ENCODE data around the gene EPHA6.

The EPHA6 gene

DNA sequence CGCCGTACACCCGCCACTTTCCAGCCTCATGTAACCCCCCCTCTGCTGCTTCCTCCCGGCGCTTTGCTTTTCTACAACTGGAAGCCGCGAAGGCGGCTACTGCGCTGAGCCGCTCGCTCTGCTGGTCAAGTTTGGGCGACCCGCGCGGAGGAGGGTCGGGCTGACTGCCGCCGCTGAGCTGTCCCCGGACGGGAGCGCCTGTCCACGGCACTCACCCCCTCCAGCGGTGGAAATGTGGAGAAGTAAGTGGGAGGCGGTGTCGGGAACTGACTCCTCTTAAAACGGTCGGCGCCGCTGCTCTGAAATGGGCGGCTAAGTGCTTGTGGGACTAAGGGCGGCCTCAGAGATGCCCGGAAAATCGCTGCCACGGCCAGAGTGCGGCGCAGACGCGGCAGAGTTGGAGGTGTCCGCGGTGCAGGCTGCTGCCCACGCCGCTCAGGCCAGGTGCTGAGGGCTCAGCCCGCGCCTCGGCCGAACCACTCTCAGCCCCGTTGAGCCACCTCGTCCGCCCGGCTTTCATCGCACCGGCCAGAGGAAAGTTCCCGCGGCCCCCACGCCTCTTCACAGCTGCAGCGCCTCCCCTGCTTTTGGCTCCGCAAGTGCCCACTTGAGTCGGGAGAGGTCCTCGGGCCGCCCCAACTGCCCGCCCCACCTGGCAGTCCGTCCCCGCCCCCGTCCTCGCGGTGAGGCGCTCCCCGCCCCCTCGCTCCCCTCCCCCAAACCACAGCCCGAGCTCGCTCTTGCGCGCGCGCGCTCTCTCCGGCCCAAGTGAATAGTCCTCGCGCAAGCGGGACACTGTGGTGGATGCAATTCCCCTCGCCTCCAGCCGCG, at the start of gene EPHA6:
Gene EPHA6, plus strand, starts transcription at position 775 of the 831 bp plus-strand sequence.
- peak; percentile 44 for DNase-seq (ENCODE audit: low read depth)
- H3K4me3 ChIP-seq (replicated peaks; ENCODE audit: low read depth, low read length), result peak within 1 kb of the TSS; percentile 50
- TF ChIP-seq, protein P1, sequence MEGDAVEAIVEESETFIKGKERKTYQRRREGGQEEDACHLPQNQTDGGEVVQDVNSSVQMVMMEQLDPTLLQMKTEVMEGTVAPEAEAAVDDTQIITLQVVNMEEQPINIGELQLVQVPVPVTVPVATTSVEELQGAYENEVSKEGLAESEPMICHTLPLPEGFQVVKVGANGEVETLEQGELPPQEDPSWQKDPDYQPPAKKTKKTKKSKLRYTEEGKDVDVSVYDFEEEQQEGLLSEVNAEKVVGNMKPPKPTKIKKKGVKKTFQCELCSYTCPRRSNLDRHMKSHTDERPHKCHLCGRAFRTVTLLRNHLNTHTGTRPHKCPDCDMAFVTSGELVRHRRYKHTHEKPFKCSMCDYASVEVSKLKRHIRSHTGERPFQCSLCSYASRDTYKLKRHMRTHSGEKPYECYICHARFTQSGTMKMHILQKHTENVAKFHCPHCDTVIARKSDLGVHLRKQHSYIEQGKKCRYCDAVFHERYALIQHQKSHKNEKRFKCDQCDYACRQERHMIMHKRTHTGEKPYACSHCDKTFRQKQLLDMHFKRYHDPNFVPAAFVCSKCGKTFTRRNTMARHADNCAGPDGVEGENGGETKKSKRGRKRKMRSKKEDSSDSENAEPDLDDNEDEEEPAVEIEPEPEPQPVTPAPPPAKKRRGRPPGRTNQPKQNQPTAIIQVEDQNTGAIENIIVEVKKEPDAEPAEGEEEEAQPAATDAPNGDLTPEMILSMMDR (IDR thresholded peaks at IDR 0.05; ENCODE audit: low read length, missing control alignments), result peak; percentile 21

DNA sequence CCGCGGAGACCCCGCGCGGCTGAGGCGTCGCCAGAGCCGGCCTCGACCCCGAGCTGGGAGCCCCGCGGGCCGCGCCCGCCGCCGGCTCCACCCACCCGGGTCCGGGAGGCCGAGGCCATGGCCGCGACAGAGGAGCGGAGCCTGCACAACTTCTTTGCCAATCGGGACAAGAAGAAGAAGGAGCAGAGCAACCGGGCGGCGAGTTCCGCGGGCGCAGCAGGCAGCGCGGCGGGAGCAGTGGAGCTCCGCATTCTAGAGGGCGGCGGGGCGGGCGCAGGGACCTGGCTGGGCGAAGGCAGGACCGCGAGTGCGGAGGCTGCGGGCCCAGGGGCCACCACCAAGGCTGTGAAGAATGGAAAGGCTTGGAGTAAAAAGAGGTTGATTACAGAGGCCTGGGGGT, 37.6 kb upstream of the EPHA6 start:
- TF ChIP-seq, protein P1 (IDR thresholded peaks at IDR 0.05; ENCODE audit: low read length, missing control alignments), result no peak
- no peak for DNase-seq (ENCODE audit: low read depth)

DNA sequence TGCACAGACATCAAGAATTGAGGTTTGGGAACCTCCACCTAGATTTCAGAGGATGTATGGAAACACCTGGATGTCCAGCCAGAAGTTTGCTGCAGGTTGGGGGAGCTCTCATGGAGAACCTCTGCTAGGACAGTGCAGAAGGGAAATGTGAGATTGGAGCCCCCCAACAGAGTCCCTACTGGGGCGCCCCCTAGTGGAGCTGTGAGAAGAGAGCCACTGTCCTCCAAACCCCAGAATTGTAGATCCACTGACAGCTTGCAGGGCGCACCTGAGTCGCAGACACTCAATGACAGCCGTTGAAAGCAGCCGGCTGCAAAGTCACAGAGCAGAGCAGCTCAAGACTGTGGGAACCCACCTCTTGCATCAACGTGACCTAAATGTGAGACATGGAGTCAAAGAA, 34.6 kb upstream of the EPHA6 start:
- no peak overlapping the region for H3K4me3 ChIP-seq (replicated peaks; ENCODE audit: low read depth, low read length)
- DNase-seq (ENCODE audit: low read depth), result no peak
- TF ChIP-seq, protein P1 (IDR thresholded peaks at IDR 0.05; ENCODE audit: low read length, missing control alignments), result no peak

More for the DNA sequence above, 37.6 kb upstream of the EPHA6 start:
- H3K4me3 ChIP-seq (replicated peaks; ENCODE audit: low read depth, low read length), result no peak overlapping the region

DNA sequence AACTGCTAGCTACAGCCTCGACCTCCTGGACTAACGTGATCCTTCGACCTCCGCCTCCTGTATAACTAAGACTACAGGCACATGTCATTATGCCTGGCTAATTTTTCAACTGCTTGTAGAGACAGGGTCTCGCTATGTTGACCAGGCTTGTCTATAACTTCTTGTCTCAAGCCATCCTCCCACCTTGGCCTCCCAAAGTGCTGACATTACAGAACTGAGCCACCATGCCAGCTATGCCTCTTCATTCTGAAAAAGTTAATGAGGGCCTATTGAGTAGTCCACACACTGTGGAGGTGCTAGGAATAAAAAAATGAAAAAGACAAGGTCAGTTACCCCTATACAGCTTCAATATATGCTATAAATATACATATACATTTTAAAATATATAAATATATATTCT, 18.3 kb upstream of the EPHA6 start:
- no peak overlapping the region for H3K4me3 ChIP-seq (replicated peaks; ENCODE audit: low read depth, low read length)
- no peak for DNase-seq (ENCODE audit: low read depth)
- TF ChIP-seq, protein P1 (IDR thresholded peaks at IDR 0.05; ENCODE audit: low read length, missing control alignments), result no peak

DNA sequence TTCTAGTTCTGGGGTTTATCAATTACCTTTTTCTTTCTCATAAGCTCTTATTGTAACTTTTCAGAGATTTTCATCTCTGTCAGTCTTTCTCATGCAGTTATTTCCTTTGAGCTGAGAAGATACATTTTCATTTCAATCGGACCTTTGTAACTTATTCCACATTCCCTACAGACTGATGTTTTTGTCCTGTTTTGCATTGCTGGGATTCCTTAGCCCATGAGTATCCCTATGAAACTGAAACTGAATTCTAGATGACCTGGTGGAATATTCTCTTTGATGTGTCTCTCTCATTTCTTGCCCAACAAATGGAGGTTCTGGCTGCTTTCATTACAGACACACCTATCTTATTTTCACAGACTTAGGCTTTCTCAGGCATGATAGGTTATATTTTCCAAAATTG, 10.5 kb upstream of the EPHA6 start:
- DNase-seq (ENCODE audit: low read depth), result no peak
- H3K4me3 ChIP-seq (replicated peaks; ENCODE audit: low read depth, low read length), result no peak overlapping the region
- TF ChIP-seq, protein P1 (IDR thresholded peaks at IDR 0.05; ENCODE audit: low read length, missing control alignments), result no peak

DNA sequence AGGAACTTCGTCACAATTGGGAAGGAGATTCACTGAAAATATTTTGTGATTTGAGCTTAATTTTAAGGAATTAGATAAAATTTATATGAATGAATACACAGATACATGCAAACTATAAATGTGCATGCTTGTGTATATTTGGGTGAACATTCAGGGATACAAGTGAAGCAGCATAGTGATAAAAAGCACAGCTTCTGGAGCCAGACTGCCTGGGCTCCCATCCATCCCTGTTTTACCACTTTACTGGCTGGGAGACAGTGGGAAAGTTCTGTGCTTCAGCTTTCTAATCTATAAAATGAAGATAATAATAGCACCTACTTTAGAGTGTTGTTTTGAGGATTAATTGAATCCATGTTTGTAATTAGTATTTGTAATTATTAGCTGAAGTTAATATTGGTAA, 8.1 kb upstream of the EPHA6 start:
- no peak for DNase-seq (ENCODE audit: low read depth)
- TF ChIP-seq, protein P1 (IDR thresholded peaks at IDR 0.05; ENCODE audit: low read length, missing control alignments), result no peak
- no peak overlapping the region for H3K4me3 ChIP-seq (replicated peaks; ENCODE audit: low read depth, low read length)

All from fibroblast of pulmonary artery (primary cell).